GM21825 (cell line): ENCODE results near the gene MDFIC.
A peak's percentile ranks its signal among the peaks of the same experiment; 100 is the strongest.
"Not testable (repeated sequence)": the region's sequence is repeated elsewhere in the genome, so short reads cannot be mapped to it uniquely, and the experiment has no call there.

Source experiments
- ATAC-seq: cut with Tn5 transposase; IDR thresholded peaks from one replicate; pipeline ENCODE4 v1.9.1; 2021; ENCODE audit warnings: mild to moderate bottlenecking, moderate library complexity; ENCODE audit not compliant: unreplicated experiment

MDFIC gene

DNA sequence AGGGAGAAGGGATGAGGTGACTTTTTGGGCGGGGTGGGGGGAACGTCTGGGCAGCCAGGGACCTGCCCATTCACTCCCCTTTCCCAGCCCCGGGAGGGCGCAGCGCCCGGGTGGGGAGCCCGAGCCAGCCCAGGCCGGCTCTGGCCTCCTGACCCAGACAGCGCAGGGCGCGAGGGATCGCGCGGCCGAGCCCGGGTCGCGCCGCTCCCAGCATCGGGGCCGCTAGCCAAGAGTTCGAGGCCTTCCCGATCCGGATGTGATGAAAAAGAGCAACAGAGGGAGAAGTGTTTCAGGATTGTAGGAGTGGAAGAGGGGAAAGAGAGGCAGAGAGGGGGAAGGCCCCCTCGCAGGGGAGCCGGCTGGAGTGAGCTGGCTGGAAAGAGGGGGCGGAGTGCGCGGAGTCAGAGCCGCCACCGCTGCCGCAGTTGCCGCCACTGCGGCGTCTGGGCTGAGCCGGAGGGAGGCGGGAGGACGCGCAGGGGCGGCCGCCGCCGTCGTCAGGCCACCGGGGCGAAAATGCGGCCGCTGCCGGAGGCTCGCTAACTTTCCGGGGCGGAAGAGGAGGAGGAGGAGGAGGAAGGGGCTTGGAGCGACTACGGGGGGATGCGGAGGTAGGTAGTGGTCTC, at the start of gene MDFIC:
Gene MDFIC (plus strand): TSS at position 69 of the 626 bp plus-strand sequence. CDS start 940 bp downstream, outside the sequence.
- peak; percentile 38 for ATAC-seq

GRCh38 chr7:114874170-114874569, 47.7 kb upstream of the MDFIC start:
- no peak for ATAC-seq

DNA sequence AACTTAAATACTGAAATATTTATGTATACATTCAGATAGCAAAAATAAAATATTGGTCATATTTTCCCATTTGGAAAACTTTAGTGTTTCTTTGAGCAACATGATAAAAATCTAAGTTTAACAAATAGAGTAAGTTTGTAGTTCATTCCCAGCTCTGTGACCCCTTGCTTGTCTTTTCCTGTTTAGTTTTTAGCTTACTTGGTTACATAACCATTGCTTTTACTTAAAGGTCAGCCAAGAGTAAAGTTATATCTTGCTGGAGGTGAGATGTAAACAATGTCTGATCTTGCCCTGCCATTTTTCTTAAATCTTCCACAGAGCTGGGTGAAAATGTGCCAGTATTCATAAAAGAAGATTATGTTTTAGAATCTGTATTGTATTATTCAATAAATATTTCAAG, 46.7 kb upstream of the MDFIC start:
- ATAC-seq: no peak

- no peak for ATAC-seq
Measured at GRCh38 chr7:114879554-114879953, 42.3 kb upstream of the MDFIC start.

GRCh38 chr7:114885836-114886235, 36.1 kb upstream of the MDFIC start:
- ATAC-seq: no peak

GRCh38 chr7:114886241-114886640, 35.7 kb upstream of the MDFIC start:
- no peak for ATAC-seq

DNA sequence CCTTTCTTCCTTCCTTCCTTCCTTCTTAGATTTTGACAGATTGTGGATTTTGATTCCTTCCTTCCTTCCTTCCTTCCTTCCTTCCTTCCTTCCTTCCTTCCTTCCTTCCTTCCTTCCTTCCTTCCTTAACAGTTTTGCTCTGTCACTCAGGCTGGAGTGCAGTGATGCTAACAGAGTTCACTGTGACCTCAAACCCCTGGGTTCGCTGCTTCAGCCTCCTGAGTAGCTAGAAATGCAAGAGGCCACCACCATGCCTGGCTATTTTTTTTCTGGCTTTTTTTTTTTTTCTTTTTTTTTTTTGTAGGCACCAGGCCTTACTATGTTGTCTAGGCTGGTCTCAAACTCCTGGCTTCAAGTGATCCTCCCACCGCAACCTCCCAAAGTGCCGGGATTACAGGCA, 32.8 kb upstream of the MDFIC start:
- not testable (repeated sequence) for ATAC-seq

DNA sequence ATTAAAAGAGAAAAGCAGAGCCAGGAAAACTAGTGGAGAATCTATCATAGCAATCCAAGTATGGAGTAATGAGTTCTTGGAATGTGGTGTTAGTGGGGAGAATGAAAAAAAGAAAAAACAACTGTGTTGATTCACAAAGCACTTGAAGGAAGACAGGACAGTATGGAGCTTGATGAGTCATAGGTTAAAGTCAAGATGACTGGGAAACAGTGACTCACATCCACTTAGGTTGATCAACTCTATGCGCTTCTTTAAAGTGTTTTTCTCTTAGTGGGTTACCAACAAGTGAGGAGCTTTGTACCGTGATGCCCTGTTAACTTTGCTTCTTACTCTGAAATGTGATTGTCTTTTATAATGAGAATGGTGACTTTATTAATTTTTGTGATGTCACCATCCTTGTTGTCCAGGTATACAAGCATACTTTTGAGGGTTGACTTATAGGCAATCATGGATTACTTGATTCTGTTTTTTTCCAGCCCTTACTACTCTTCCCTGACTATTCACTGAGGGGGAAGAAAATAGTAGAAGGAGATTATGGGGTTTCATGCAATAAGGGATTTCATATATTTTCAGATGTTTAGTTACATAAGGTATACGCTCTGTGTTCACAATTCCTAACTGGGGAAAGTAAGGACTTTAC, 32.1 kb upstream of the MDFIC start:
- ATAC-seq: no peak

DNA sequence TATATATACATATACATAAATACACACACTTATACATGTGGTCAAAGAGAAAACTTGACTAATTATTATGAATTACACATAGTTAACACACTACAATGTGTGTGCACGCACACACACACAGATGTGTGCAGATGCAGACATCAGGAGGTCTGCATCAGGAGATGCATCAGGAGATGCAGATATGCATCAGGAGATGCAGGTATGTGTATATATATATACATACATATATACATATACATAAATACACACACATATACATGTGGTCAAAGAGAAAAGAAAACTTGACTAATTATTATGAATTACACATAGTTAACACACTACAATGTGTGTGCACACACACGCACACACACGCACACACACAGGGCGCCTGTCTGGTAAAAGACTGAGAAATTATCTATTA, 31.3 kb upstream of the MDFIC start:
- no peak for ATAC-seq

DNA sequence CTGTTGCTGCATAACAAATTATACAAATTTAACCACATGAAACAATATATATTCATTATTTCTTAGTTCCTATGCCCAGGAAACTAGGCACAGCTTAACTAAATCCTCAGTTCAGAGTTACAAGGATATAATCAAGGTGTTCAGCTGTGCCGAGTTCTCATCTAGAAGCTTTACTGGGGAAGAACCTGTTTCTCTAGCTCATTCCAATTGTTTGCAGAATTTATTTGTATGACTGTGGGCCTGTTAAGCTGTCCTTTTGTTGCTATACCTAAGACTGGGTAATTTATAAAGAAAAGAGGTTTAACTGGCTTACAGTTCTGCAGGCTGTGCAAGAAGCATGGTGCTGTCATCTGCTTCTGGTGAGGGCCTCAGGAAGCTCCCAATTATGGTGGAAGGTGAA, 21.8 kb upstream of the MDFIC start:
- no peak for ATAC-seq

- ATAC-seq: no peak
Measured at GRCh38 chr7:114901771-114902170, 20.1 kb upstream of the MDFIC start.

- no peak for ATAC-seq
Measured at GRCh38 chr7:114903131-114903530, 18.8 kb upstream of the MDFIC start.

DNA sequence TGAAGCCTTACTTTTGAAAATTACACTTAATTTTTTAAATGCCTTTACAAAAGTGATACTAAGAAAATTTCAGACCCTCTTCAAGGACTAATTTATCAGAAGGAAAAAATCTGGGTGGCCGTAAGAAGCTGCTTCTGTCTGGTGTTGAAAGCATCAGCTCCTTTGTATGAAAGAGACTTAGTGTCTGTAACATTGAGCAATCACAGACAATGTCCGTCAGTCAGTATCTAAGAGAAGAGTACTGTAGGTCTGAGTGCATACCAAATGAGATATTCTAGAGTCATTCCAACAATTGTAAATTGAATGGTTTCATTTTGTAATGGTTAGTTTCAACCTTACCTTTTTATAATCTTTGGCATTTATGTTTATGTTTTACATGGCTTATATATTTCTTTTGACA, 11.1 kb upstream of the MDFIC start:
- ATAC-seq: no peak

- ATAC-seq: no peak
Measured at GRCh38 chr7:114911411-114911810, 10.5 kb upstream of the MDFIC start.

DNA sequence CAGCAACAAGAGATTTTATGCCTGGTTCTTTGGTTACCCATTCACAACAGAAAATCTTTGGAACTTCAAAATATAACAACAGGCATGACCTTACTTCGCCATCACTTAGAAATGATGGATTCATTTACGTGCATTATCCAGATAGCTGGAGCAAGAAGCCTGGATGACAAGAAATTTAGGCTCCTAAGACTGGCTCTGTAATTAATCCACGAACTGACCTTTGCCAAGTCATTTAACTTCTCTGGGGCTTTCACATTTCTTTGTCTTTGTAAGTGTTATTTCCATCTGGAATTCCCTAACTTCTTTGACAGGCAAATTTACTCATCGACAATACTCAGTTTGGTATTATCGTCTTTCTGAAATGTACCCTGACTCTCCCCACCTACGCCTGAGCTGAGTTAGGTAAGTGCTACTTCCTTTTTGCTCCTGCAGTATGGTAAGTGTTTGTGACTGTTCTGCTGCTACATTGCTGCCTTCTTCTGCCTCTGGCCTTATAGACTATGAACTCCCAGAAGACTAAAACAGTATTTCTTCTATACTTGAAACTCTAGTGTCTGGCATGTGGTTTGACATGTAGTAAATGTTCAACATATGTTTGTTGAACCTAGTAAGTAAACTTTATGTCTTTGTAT, 5.5 kb upstream of the MDFIC start:
- peak; percentile 93 for ATAC-seq

DNA sequence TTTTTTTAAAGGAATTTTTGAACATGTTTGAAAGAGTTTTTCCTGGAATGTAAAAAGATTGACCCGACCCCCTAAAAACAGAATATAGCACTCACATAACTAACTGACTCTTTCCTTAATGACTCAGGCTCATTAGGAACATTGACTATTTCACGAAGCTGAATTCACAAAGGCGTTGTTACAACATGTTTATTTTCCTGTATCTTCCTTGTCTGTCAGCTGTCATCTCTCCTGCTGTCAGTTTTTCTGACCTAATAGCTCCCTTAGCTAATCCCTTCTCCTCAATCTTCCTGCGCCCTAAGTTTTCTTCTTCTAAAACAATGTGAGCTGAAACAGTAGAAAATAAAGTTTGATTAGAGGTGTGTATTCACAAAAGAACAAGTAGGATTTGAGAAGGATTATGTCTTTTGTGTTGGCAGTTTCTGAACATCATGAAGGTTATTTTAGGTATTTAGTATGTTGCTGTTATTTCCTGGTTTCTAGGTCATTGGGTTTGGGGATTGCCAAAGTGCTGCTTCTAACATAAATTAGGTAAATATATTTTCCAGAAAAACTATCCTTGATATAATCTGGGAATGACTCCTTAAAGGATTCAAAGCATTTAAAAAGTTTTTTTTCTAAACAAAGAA, 4.6 kb upstream of the MDFIC start:
- no peak for ATAC-seq

DNA sequence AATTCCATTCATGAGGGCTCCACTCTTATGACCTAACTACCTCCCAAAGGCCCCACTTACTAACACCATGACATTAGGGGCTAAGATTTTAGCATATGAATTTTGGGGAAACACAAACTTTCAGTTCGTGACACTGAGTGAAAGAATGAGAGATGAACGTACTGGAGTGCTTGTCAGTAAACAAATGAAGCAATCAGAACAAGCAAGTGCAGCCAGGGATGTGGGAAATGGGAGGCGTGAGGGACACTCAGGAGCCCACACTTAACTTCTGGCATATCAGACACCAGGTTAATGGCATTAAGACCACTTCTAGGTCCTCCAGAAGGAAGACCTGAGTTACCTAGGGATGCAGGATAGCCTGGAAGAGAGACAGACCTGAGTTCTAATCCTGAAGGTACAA, 2.3 kb upstream of the MDFIC start:
- no peak for ATAC-seq

DNA sequence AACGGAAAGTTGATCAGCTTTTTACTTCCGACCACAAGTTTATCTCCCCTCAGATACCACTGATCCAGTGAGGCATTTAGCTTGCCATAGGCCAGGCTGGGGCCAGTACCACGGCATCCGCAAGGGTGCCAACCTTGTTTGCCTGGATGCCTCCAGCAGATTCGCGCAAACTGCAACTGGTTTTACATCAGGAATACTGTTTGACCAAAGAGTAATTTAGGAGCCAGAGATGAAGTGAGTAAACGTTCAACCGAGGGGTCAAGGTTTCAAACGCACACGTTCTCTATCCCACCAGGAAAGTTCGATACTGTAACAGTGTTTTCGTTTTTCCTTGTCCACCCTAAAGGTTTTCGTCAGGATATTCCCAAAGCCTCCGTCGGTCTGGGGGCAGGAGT, 266 bp upstream of the MDFIC start:
- ATAC-seq: no peak

- peak; percentile 30 for ATAC-seq
Measured at GRCh38 chr7:114922652-114923402, 933 bp downstream of the MDFIC start.

DNA sequence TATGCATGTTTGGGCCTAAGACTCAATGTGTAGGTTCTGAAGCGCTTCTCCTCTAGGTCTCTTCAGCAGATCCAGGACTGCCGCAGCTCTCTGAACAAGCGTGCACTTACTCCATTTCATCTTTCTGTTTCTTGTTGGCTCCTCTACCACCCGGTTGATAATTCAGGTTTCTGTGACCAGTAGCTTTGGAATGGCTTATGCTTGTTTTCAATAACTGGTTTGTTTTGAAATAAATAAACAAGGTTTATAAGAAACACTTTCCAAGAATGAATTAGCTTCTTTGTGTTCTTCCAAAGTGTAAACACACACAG, 1.5 kb downstream of the MDFIC start:
- ATAC-seq: no peak

DNA sequence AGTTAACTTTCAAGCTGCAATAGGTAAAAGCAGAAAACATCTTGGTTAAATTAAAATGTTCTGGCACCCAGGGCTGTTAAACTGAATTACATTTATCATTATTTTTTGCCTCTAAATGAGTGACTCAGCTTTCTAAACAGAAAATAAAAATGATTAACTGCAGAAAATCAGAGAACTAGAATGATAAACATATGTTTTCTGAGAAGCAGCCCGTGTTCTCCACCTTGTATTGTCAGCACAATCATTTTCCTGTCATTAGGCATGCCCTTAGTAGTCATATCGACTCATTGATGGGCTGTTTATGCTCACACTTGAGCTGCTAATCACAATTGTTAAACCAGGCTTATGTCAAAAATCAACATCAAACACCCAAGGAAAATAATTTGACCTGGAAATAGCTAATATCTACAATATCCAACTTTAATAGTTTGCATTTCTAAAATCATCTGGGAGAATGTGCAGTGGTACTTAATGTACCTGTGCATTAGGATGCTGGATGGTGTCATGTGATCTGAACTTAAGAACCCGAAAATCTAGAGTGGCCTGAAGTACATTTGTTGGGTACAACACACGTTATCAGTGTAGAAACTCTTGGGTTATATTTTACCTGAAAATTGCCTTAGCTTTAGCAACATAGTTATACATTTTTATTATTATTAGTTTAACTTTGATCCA, 2.3 kb downstream of the MDFIC start:
- ATAC-seq: peak; percentile 20
